KMS-11 (cell line): ENCODE data around the gene TEDC1.

Experiments
- H2AFZ ChIP-seq: fragments of 200-600 bp; sonication (generic); 2 replicates; pipeline ENCODE4 v1.6.1; 2016; ENCODE audit warnings: antibody characterized with exemption, mixed run types, low read depth
- H3K27ac ChIP-seq: fragments of 200-600 bp; sonication (generic); 2 replicates; pipeline ENCODE4 v1.6.1; 2016; ENCODE audit warnings: mild to moderate bottlenecking, mixed run types
- H3K27me3 ChIP-seq: fragments of 200-600 bp; sonication (generic); 2 replicates; pipeline ENCODE4 v1.6.1; 2017; ENCODE audit warnings: mild to moderate bottlenecking, low read depth, mixed run types, moderate library complexity; ENCODE audit not compliant: insufficient read depth
- H3K36me3 ChIP-seq: fragments of 200-600 bp; sonication (generic); 2 replicates; pipeline ENCODE4 v1.6.1; 2017; ENCODE audit warnings: mild to moderate bottlenecking, mixed run types; ENCODE audit not compliant: insufficient read depth
- H3K4me1 ChIP-seq: fragments of 200-600 bp; sonication (generic); 2 replicates; pipeline ENCODE4 v1.6.1; 2016; ENCODE audit warnings: mild to moderate bottlenecking, low read depth, mixed run types; ENCODE audit not compliant: poor library complexity, severe bottlenecking
- H3K4me2 ChIP-seq: fragments of 200-600 bp; sonication (generic); 2 replicates; pipeline ENCODE4 v1.7.0; 2016; ENCODE audit warnings: mild to moderate bottlenecking, mixed run types
- H3K4me3 ChIP-seq: fragments of 200-600 bp; sonication (generic); IDR thresholded peaks from 2 replicates; pipeline ENCODE4 v1.6.1; 2017; ENCODE audit warnings: low read depth, low read length, mixed read lengths; ENCODE audit not compliant: insufficient read depth
- H3K79me2 ChIP-seq: fragments of 200-600 bp; sonication (generic); 2 replicates; pipeline ENCODE4 v1.6.1; 2016; ENCODE audit warnings: low read depth, mixed run types; ENCODE audit not compliant: insufficient read depth
- H3K9ac ChIP-seq: fragments of 200-600 bp; sonication (generic); 2 replicates; pipeline ENCODE4 v1.6.1; 2016; ENCODE audit warnings: mild to moderate bottlenecking, mixed run types
- H4K20me1 ChIP-seq: fragments of 200-600 bp; sonication (generic); 2 replicates; pipeline ENCODE4 v1.6.1; 2016; ENCODE audit warnings: mild to moderate bottlenecking, mixed run types; ENCODE audit not compliant: insufficient read depth
- TF ChIP-seq, protein P1 (sequence below): fragments of 200-600 bp; sonication (generic); conservative IDR thresholded peaks from 2 replicates; pipeline ENCODE4 v1.6.1; 2017; ENCODE audit warnings: low read depth, mild to moderate bottlenecking, antibody characterized with exemption, low read length, moderate library complexity, mixed read lengths

TEDC1 gene

DNA sequence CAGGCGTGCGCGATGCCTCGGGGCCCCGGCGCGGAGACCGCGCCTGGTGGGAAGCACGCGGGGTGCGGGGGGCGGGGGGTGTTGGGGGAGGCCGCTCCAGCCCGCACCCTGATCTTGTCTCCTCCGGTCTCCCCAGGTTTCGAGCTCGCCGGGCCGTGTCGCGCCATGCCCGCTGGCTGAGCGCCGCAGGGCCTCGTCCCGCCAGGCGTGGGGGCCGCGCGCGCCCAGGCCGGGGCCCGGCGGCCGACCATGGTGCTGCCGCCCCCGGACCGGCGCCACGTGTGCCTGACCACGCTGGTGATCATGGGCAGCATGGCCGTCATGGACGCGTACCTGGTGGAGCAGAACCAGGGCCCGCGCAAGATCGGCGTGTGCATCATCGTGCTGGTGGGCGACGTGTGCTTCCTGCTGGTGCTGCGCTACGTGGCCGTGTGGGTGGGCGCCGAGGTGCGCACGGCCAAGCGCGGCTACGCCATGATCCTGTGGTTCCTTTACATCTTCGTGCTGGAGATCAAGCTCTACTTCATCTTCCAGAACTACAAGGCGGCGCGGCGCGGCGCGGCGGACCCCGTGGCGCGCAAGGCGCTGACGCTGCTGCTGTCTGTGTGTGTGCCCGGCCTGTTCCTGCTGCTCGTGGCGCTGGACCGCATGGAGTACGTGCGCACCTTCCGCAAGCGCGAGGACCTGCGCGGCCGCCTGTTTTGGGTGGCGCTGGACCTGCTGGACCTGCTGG lies 37.7 kb downstream of the TEDC1 start:
- Histone ChIP-seq H3K27me3 (peaks cover 39% of the 10 kb centered on the region), H3K79me2 (no peaks in the 10 kb centered on the region), H3K4me2 (peak overlapping the region; percentile 68; the same call in 1 of the 2 replicates), H3K36me3 (no peaks in the 10 kb centered on the region), H3K4me1 (peaks cover 11% of the 10 kb centered on the region), H4K20me1 (no peaks in the 10 kb centered on the region), H3K9ac (no peak overlapping the region; the same call in 1 of the 2 replicates), H3K4me3 (no peak overlapping the region), H3K27ac (no peak overlapping the region), H2AFZ (peak overlapping the region; percentile 94)
- TF ChIP-seq, protein P1, sequence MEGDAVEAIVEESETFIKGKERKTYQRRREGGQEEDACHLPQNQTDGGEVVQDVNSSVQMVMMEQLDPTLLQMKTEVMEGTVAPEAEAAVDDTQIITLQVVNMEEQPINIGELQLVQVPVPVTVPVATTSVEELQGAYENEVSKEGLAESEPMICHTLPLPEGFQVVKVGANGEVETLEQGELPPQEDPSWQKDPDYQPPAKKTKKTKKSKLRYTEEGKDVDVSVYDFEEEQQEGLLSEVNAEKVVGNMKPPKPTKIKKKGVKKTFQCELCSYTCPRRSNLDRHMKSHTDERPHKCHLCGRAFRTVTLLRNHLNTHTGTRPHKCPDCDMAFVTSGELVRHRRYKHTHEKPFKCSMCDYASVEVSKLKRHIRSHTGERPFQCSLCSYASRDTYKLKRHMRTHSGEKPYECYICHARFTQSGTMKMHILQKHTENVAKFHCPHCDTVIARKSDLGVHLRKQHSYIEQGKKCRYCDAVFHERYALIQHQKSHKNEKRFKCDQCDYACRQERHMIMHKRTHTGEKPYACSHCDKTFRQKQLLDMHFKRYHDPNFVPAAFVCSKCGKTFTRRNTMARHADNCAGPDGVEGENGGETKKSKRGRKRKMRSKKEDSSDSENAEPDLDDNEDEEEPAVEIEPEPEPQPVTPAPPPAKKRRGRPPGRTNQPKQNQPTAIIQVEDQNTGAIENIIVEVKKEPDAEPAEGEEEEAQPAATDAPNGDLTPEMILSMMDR = no peak

DNA sequence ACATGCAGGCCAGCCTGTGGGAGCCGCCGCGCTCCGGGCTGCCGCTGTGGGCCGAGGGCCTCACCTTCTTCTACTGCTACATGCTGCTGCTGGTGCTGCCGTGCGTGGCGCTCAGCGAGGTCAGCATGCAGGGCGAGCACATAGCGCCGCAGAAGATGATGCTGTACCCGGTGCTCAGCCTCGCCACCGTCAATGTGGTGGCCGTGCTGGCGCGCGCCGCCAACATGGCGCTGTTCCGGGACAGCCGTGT lies 38.2 kb downstream of the TEDC1 start:
- no peak overlapping the region for H3K4me3 ChIP-seq
- no peak overlapping the region for H3K9ac ChIP-seq
- no peaks in the 10 kb centered on the region for H4K20me1 ChIP-seq
- no peak overlapping the region for H2AFZ ChIP-seq
- TF ChIP-seq, protein P1 = no peak
- no peaks in the 10 kb centered on the region for H3K36me3 ChIP-seq
- peaks cover 39% of the 10 kb centered on the region for H3K27me3 ChIP-seq
- H3K27ac ChIP-seq = no peak overlapping the region
- H3K79me2 ChIP-seq = no peaks in the 10 kb centered on the region
- H3K4me1 ChIP-seq = peaks cover 11% of the 10 kb centered on the region
- H3K4me2 ChIP-seq = no peak overlapping the region; the same call in 1 of the 2 replicates

DNA sequence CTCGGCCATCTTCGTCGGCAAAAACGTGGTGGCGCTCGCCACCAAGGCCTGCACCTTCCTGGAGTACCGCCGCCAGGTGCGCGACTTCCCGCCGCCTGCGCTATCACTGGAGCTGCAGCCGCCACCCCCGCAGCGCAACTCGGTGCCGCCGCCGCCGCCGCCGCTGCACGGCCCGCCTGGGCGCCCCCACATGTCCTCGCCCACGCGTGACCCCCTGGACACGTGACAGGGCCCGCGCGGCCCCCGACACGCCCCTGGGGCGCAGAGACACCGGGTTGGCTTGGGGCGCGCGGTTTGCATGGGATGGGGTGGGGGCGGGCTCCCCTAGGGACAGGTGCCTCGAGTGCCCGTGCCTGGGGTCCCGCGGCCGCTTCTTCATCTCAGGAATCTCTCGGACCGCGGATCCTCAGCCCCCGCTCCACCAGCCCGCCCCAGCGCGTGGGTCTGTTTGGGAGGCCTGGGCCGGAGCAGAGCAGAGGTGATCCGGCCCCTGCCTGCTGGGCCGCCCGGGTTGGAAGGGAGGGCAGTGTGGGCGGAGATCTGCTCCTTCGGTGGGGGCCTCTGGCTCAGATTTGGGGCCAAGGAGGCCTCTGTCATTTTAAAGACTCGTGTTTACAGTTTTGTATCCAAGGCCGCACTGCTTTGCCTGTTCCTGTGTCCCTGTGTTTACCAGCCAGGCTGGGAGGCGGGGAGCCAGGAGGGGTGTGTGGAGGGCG lies 38.7 kb downstream of the TEDC1 start:
- TF ChIP-seq, protein P1 = no peak
- Histone ChIP-seq H3K4me3 (no peak overlapping the region), H3K27ac (no peak overlapping the region), H3K36me3 (no peaks in the 10 kb centered on the region), H3K4me2 (no peak overlapping the region), H3K79me2 (no peaks in the 10 kb centered on the region), H3K27me3 (peaks cover 41% of the 10 kb centered on the region), H3K9ac (no peak overlapping the region), H4K20me1 (no peaks in the 10 kb centered on the region), H2AFZ (no peak overlapping the region), H3K4me1 (peaks cover 11% of the 10 kb centered on the region)

GRCh38 chr14:105530285-105531087 lies 39.4 kb downstream of the TEDC1 start:
- H2AFZ ChIP-seq = no peak overlapping the region
- no peak overlapping the region for H3K27ac ChIP-seq
- H3K4me1 ChIP-seq = peaks cover 11% of the 10 kb centered on the region
- H3K79me2 ChIP-seq = no peaks in the 10 kb centered on the region
- H3K27me3 ChIP-seq = peaks cover 42% of the 10 kb centered on the region
- H4K20me1 ChIP-seq = no peaks in the 10 kb centered on the region
- TF ChIP-seq, protein P1 = no peak
- H3K4me2 ChIP-seq = no peak overlapping the region
- no peak overlapping the region for H3K9ac ChIP-seq
- no peak overlapping the region for H3K4me3 ChIP-seq
- H3K36me3 ChIP-seq = no peaks in the 10 kb centered on the region
